Parathyroid adenoma (tissue), 2 donors: ENCODE results near the gene C10orf53.

Experiments
- H2AFZ ChIP-seq: fragments of 300-600 bp; sonication (generic); one replicate; pipeline ENCODE4 v1.7.0; 2017; ENCODE audit warnings: antibody characterized with exemption, mild to moderate bottlenecking
- H3K27ac ChIP-seq: fragments of 300-600 bp; sonication (generic); one replicate; pipeline ENCODE4 v1.7.0; 2017
- H3K27me3 ChIP-seq: fragments of 300-600 bp; sonication (generic); one replicate; pipeline ENCODE4 v1.7.0; 2017; ENCODE audit warnings: low read length; ENCODE audit not compliant: control insufficient read depth, insufficient read depth
- H3K36me3 ChIP-seq: fragments of 300-600 bp; sonication (generic); one replicate; pipeline ENCODE4 v1.7.0; 2017; ENCODE audit warnings: low read length; ENCODE audit not compliant: control insufficient read depth, insufficient read depth
- H3K4me1 ChIP-seq: fragments of 300-600 bp; sonication (generic); one replicate; pipeline ENCODE4 v1.7.0; 2017; ENCODE audit warnings: control low read depth
- H3K4me2 ChIP-seq: fragments of 300-600 bp; sonication (generic); one replicate; pipeline ENCODE4 v1.7.0; 2017; ENCODE audit warnings: low read length
- H3K4me3 ChIP-seq: fragments of 300-600 bp; sonication (generic); one replicate; pipeline ENCODE4 v1.7.0; 2017; ENCODE audit warnings: low read depth, low read length
- H3K79me2 ChIP-seq: fragments of 300-600 bp; sonication (generic); one replicate; pipeline ENCODE4 v1.7.0; 2017; ENCODE audit warnings: control low read depth
- H3K9ac ChIP-seq: fragments of 300-600 bp; sonication (generic); one replicate; pipeline ENCODE4 v1.7.0; 2017; ENCODE audit warnings: mild to moderate bottlenecking
- H3K9me3 ChIP-seq: fragments of 300-600 bp; sonication (generic); one replicate; pipeline ENCODE4 v1.7.0; 2017; ENCODE audit warnings: low read length; ENCODE audit not compliant: control insufficient read depth
- TF ChIP-seq, protein P1 (sequence below): fragments of 300-600 bp; sonication (generic); IDR thresholded peaks from one replicate; pipeline ENCODE4 v1.7.0; 2017; ENCODE audit warnings: antibody characterized with exemption, mild to moderate bottlenecking
- donor health status: primary hyperparathyroidism.

The C10orf53 gene

DNA sequence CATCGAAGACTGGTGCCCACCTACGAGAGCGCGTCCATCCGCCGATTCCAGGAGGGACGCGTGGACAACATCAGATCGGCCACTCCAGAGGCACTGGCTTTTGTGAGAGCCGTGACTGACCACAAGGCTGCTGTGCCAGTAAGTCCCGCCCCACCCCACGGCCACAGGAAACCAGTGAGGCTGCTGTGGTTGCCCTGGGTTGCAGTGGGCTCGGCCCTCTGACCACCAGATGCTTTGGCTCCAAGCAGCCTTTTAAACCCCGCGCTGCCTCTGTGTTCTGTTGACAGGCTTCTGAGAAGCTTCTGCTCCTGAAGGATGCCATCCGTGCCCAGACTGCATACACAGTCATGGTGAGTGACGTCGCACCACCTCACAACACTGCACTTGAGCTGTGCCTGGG is 24.4 kb upstream of the C10orf53 start:
- Histone ChIP-seq H3K79me2 (no peaks in the 10 kb centered on the region), H3K9me3 (no peaks in the 10 kb centered on the region), H3K4me2 (no peak overlapping the region), H2AFZ (no peak overlapping the region), H3K9ac (no peak overlapping the region), H3K4me3 (no peak overlapping the region), H3K36me3 (no peaks in the 10 kb centered on the region), H3K27me3 (no peaks in the 10 kb centered on the region), H3K4me1 (no peaks in the 10 kb centered on the region), H3K27ac (no peak overlapping the region)
- TF ChIP-seq, protein P1, sequence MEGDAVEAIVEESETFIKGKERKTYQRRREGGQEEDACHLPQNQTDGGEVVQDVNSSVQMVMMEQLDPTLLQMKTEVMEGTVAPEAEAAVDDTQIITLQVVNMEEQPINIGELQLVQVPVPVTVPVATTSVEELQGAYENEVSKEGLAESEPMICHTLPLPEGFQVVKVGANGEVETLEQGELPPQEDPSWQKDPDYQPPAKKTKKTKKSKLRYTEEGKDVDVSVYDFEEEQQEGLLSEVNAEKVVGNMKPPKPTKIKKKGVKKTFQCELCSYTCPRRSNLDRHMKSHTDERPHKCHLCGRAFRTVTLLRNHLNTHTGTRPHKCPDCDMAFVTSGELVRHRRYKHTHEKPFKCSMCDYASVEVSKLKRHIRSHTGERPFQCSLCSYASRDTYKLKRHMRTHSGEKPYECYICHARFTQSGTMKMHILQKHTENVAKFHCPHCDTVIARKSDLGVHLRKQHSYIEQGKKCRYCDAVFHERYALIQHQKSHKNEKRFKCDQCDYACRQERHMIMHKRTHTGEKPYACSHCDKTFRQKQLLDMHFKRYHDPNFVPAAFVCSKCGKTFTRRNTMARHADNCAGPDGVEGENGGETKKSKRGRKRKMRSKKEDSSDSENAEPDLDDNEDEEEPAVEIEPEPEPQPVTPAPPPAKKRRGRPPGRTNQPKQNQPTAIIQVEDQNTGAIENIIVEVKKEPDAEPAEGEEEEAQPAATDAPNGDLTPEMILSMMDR: no peak

DNA sequence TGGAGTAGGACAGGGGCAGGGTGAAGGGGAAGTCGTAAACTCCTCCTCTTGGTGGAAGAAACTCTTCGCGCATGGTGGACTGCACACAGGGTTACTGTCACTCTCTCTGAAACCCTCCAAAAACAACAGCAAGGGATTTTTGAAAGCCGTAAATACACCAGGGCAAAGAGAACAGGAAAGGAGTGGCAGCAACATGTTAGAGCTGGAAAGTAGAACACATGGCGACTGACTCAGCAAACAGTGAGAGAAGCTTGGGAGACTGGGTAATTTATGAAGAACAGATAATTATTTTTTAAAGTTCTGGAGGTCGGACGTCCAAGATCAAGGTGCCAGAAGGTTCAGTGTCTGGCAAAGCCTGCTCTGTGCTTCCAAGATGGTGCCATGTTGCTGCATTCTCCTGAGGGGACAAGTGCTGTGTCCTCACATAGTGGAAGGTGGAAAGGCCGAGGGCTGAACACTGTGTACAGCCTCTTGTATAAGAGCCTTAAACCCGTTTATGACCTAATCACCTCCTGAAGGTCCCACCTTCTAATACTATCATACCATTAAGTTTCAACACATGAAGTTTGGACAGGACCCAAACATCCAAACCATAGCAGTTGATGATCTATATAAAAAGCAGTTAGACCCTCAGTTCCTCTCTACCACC is 22.5 kb upstream of the C10orf53 start:
- H3K4me1 ChIP-seq: no peaks in the 10 kb centered on the region
- TF ChIP-seq, protein P1: no peak
- no peaks in the 10 kb centered on the region for H3K9me3 ChIP-seq
- H3K9ac ChIP-seq: no peak overlapping the region
- no peak overlapping the region for H3K4me2 ChIP-seq
- H2AFZ ChIP-seq: no peak overlapping the region
- no peaks in the 10 kb centered on the region for H3K27me3 ChIP-seq
- H3K4me3 ChIP-seq: no peak overlapping the region
- no peak overlapping the region for H3K27ac ChIP-seq
- H3K79me2 ChIP-seq: no peaks in the 10 kb centered on the region
- H3K36me3 ChIP-seq: no peaks in the 10 kb centered on the region

GRCh38 chr10:49657606-49658005 is 21.8 kb upstream of the C10orf53 start:
- TF ChIP-seq, protein P1: no peak
- H3K4me1 ChIP-seq: no peaks in the 10 kb centered on the region
- no peak overlapping the region for H3K27ac ChIP-seq
- no peaks in the 10 kb centered on the region for H3K9me3 ChIP-seq
- no peak overlapping the region for H2AFZ ChIP-seq
- H3K9ac ChIP-seq: no peak overlapping the region
- H3K27me3 ChIP-seq: no peaks in the 10 kb centered on the region
- no peak overlapping the region for H3K4me2 ChIP-seq
- H3K4me3 ChIP-seq: no peak overlapping the region
- H3K36me3 ChIP-seq: no peaks in the 10 kb centered on the region
- H3K79me2 ChIP-seq: no peaks in the 10 kb centered on the region

DNA sequence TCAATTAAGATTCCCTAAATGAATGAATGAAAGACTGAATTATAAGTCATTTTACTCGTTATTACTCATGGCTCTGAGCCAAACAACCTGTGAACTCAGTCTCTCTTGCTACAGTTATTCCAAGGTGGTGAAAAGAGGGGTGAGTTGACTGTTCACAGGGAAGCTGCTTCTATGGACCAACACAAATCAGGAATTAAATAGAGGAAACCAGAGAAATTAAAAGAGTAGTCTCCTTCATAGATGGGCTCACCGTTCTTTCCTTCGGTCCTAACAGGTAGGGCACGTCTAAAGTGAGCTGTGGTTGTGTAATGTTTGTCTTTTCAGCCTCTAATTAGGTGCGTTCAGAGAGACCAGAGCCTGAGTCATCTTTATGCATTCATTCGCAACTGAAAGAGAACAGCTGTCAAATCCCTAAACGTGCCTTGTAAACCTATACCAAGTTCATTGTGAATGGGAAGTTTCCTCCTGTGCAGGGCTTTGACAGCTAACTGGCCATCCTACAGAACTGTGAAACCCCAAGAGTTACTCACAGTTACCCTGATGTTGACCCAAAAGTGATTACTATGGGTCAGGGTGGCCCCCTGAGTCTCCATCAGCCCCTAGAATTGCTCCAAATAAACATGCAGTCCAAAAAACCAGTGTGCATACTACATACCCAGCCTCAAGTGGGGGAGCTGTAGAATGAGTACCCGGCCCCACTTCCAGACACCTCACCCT is 18.2 kb upstream of the C10orf53 start:
- no peaks in the 10 kb centered on the region for H3K79me2 ChIP-seq
- H3K27ac ChIP-seq: no peak overlapping the region

More for the DNA sequence above, 18.2 kb upstream of the C10orf53 start:
- Histone ChIP-seq H3K27me3 (no peaks in the 10 kb centered on the region), H3K9me3 (no peaks in the 10 kb centered on the region), H2AFZ (no peak overlapping the region), H3K4me1 (no peaks in the 10 kb centered on the region), H3K4me3 (no peak overlapping the region), H3K36me3 (no peaks in the 10 kb centered on the region), H3K4me2 (no peak overlapping the region), H3K9ac (no peak overlapping the region)
- TF ChIP-seq, protein P1: no peak
